Measurements from ENCODE around the gene ZNF790.

ZNF790 gene

DNA sequence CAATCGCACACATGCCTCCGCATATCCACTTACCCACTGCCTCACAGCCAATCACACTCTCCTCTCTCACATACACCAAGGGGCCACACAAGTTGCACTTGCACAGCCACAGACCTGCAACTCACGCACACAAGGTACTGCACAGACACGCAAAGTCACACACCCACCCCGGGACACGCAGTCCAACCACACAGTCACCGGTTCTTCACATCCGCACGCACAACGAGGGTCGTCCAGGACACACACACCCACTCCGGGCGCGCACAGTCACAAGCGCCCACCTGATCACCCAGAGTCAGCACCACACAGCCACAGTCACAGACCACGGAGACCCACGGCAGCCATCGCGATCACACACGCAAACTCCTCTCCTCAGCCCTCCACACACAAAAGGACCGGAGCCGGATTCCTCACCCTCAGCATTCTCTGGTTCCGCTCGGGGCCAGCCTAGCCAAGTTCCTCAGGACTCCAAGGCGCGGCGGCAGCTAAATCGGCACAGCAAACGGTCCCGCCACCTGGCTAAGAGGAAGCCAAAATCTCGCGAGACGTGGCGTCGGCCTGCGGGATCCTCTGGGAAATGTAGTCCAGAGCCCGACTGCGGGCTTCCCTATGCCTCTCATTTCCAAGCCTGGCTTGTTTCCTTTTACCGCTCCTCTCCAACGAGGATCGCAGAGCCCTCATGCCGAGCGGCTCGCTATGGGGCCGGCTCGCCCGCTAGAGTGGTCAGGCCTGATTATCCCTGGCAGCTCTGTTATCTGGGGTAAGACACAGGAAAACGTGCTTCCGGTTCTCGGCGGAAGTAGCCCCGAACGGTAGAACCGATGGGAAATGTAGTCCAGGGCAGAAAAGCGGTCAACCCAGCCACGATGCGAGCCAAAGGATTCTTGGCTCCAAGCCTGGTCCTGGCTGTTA, 65.6 kb downstream of the ZNF790 start, which contains the start of gene ZNF850:
ZNF850 (minus strand) TSS at position 497 of the 912 bp plus-strand sequence. CDS start 10,201 bp downstream, outside the sequence.
- DNase-seq: peak; percentile 99

DNA sequence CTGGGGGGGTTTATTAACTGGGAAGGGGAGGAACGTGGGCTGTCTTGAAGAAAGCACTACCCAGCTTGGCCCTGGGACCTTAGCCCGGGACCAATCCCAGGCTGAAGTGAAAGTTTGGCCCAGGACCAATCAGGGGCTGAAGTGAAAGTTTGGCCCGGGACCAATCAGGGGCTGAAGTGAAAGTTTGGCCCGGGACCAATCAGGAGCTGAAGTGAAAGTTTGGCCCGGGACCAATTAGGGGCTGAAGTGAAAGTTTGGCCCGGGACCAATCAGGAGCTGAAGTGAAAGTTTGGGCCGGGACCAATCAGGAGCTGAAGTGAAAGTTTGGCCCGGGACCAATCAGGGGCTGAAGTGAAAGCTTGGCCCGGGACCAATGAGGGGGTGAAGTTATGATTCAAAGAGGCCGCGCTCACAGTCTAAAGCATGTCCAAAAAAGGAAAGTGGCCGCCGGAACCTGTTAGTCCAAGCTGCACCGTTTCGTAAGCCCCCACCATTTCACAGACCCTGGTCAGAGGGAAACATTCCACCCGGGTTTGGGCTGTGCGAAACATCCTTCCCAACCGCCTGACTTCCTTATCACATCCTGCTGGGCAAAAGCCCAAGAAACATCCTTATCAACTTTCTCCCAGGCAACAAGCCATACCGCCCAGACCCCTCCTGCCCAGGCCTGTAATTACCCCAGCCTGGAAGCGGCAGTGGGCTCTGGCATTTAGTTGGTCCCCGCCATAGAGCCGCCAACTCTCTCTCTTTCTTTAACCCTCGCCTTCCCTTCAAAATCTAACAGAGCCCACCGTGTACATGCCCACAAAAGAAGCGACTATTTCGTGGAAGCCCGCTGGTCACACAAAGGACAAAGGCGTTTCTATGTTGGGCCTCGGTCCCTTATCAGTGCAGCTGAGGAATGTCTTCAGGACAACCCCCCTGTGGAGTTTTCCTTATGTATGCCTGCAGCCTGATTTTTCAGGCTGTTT, 66.6 kb downstream of the ZNF790 start:
- peak; percentile 76 for DNase-seq

Data from right kidney (tissue), 1 donor.